ENCODE data around the gene FAM107B.

The FAM107B gene

GRCh38 chr10:14779001-14779651 is 4.4 kb upstream of the FAM107B start:
- no peak for DNase-seq

DNA sequence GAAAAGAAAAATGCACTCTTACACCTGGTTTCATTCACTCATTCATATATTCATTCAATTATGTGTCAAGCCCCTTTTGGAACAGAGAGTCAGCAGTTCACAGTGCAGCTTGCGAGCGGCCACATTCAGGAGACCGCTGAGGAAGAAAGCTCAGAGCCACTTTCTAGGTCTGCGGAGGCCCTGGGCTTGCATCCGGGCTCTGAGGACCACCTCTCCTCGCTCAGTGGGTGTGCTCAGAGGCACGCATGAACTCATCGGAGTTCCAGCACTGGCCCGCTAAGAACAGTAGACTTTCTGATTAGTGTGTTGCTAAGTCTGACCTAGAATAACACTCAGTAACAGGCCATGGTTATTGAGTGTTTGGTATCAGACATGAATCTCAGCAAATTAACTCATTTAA is 1.8 kb upstream of the FAM107B start:
- no peak for DNase-seq

DNA sequence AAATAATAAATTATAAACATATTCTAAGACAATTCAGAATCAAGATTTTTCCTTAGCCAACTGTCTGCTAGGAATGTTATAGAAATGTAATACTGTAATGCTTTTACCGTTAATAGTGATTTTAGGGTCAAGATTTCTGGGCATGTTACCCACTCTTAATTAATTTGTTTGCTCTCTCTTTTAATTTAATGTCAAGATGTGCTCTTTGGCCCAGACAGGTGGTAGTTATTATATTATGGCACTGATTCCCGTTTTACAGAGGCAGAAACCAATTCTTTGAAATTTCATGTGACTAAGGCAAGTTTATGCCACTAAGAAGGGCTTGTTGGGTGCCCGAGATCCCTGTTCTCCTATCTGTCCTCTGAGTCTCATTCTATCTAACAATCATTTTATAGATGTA is 959 bp upstream of the FAM107B start:
- DNase-seq, result no peak

DNA sequence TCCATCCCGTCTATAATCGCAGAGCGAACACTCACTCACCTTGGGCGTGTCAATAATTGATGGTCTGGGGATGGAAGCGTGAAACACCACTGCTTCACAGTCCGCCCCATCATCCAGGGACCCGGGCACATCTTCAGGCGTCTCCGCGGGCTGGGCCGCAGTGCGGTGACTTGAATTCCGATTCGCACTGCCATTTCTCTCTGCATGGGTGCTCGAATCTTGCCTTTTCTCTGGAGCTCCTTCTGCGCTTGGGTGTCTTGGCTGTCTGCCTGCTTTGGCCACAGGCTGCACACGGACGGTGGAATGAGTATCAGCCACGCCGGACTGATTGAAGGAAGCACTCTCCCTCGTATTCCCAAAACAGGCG is 500 bp downstream of the FAM107B start:
- no peak for DNase-seq

- DNase-seq, result no peak
Observed at GRCh38 chr10:14773551-14774213, 1.0 kb downstream of the FAM107B start.

GRCh38 chr10:14772399-14772798 is 2.3 kb downstream of the FAM107B start:
- DNase-seq, result no peak

- DNase-seq, result no peak
Observed at GRCh38 chr10:14770927-14771326, 3.8 kb downstream of the FAM107B start.

DNA sequence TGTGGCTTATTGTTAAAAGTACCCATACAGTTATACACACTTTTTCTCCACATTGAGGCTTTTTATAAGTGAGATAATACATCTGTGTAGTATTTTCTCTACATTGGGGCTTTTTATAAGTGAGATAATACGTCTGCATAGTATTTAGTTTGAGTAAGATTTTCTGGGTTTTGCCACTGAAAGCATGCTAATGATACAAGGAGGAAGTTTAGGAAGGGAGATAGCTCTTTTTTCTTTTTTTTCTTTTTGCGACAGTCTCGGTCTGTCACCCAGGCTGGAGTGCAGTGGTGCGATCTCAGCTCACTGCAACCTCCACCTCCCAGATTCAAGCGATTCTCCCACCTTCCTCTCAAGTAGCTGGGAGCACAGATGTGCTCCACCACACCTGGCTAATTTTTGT is 13.3 kb downstream of the FAM107B start:
- no peak for DNase-seq

DNA sequence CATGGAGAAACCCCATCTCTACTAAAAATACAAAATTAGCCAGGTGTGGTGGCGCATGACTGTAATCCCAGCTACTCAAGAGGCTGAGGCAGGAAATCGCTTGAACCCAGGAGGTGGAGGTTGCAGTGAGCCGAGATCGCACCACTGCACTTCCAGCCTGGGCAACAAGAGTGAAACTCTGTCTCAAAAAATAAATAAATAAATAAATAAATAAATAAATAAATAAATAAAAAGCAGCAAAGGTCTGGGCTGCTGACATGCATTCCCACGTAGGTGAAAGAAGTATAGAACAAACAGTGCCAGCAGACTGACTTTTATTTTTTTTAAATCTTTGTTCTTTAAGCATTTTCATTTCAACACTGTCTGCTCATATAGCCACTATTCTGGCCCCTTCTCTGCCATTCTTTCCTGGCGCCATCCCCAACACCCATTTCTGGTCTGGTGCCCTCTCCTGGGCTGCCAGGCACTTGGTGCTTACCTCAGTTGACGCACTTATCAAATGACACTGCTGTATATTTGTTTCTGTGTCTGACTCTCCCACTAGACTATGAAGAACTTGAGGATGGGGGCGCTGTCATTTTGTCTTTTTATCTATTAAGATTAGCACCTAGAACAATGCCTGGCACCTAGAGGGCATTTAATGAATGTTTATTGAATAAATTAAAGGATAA is 15.6 kb downstream of the FAM107B start:
- DNase-seq, result no peak

DNA sequence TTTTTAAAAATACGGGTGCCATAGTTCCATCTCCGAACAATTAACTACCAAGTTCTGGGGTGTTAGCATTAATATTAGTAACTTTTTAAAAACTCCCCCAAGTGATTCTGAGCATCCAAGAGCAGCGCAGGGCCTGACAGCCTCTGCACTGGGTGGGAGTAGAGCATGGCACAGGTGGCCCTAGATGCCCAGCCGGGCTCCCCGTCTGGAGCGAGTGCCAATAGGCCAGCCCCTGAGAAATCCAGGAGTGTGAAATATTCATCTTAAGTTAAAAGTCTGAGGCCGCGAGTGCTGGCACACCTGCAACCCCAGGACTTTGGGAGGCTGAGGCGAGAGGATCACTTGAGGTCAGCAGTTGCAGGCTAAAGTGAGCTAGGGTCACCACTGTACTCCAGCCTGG is 16.2 kb downstream of the FAM107B start:
- no peak for DNase-seq

DNA sequence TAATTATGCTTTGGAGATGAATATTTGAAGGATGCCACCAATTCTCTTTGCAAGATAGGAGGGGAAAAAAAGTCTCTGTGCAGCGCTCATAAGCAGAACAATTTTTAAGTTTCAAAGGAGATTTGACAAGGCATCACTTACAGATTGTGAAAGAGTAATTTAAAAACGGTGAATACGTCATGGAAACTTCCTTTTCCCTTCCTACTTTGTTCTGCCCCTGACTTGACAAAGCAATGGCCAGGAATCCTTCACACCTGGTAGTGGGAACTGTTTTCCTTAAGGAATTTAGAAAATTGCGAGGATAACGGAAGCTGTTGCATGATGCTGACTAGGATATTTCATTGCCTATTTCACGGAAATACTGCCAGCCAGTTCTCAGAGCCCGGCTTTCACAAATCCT is 16.7 kb downstream of the FAM107B start:
- no peak for DNase-seq

DNA sequence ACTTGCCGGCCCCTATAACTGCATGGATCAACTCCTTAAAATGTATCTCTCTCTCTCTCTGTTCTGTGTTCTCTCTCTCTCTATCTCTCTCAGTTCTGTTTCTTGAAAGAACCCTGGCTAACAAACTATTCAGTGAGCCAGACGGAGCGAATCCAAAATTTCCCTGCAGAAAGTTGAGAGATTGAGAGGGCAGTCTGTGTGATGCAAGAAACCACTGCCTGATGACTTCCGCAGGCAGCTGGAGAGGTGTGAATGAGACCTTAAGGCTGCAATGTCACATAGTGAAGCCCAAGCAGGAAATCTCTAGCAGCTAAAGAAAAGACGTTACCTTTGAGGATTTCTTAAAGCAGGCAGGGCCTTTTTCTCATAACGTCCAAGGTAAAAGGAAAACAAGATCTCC is 17.3 kb downstream of the FAM107B start:
- no peak for DNase-seq

DNA sequence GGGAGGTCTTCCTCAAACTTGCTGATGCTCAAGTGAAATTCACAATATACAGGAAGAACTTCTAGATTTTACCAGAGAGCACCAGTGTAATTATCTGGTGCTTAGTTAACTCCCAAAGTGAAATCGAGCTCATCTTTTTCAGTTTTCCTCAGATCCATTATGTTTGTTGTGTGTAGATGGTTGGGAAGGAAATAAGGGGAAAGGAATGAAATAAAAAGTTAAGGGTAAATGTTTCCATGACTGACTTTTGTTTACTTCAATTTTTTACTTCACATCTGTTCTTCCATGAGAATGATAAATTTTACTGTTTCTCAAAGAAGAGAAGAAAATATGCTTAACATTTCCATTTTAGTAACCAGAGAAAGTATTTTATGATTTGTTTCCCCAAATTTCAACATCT is 21.3 kb downstream of the FAM107B start:
- no peak for DNase-seq

DNA sequence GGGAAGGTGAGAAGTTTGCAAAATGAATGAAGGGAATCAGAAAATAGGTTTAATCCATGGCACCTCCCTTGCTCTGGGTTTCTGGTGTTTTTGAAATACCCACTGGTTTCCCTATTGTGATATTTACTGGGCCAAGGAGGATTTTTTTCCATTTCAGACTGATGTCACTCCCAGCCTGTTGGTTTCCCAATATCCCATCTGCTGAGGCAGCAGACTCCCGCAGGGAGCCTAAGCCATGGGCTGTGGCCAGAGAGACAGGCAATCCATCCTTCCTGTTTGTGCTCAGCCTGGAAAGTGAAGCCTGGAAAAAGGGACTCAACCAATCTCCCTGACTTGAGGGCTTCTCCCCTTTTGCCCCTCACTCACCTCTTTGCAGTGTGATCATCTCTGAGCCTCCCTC is 22.8 kb downstream of the FAM107B start:
- no peak for DNase-seq

GRCh38 chr10:14751014-14751896 is 23.4 kb downstream of the FAM107B start:
- peak in 11 of 58 donors; percentile 6 to 23 (median 11) for DNase-seq

DNA sequence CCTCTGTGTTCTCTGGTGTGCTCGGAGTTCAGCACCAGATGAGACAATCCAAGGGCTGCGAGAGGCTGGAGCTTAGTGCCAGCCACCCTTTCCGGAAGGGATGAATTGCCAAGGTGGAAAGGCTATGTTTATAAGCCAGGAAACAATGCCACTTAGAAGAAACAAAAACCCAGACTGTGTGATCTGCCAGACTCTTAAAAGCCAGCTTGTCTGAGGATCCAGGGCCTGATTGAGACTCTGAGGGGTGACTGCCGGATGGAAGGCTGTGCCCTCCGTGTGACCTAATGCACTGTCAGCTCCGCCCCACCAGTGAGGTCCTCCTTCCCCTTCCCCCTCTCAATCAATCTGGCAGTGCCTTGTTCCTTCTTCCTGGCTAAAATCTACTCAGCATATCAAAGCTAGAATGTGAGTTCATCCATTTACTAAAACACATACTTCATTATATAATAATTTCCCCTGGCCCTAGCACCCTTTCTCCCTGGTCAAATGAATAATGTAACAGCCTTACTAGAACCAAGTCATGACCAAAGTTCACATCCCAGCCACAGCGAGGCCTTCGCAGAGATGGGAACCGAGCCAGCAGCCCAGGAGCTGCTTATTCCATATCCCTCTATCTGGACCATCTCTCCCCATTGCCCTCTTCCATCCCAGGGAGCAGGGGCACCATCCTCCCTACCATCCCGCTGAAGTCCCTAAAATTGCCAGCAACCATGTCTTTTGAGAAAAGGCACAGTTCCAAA is 25.5 kb downstream of the FAM107B start:
- no peak for DNase-seq

DNA sequence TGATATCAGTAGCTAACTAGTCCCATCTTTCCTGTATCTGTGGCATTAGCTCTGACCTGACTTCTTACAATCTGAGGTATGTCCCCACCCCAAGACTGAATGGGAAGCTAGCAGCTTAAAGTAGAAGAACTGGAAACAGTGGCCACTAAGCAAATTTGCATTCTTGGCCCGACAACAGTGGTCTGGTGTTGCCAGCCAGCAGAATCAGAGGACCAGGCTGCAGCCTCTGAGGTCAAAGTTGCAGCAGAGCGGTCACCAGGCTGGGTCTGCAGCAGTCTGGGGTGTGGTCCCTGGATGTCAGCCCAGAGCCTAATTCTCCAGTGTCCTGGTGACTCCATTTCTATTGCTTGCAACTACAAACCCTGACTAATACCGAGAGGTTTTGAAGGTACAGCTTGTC is 26.3 kb downstream of the FAM107B start:
- no peak for DNase-seq

DNA sequence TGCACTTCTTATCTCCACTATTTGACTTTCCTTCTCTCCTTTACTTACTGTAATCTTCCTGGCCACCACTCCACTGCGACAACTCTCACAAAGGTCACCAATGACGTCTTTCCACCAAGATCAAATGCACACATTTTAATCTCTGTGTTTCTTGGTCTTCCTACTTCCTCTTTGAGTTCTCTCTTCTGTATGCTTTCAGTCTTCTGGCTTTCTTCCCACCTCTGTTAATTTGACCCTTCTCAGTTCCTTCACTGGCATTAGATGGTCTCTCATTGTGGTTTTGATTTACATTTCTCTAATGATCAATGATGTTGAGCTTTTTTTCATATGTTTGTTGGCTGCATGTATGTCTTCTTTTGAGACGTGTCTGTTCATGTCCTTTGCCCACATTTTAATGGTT is 31.9 kb downstream of the FAM107B start:
- DNase-seq, result no peak

DNA sequence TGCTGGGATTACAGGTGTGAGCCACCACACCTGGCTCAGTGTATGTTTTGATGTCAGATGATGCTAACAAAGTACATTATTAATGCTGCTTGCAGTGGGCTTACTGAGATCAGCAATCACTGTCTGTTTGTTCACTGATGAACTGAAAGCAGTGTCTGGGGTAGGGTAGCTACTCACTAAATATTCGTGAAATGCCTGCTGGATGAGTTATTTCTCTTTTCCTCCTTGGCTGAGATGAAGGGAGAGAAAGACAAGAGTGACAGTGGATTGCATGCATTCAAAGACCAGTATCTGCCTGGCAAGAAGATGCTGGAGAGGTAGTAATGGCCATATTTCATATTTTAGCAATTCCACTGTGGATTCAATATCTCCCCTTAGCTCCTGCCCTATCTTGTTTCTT is 32.3 kb downstream of the FAM107B start:
- DNase-seq, result no peak

GRCh38 chr10:14740684-14741247 is 33.9 kb downstream of the FAM107B start:
- peak in 2 of 58 donors; percentile 19 to 26 for DNase-seq
